LHCN-M2 (cell line): ENCODE data around the gene PSMD2. TPM values are rescaled to one million over a fixed set of nuclear protein-coding genes. Genes with fewer than 3 reads are reported as not detected.

Source experiments
- DNase-seq: peaks from one replicate; pipeline ENCODE4 v3.0.0-alpha.2; 2012; ENCODE audit warnings: low read depth
- total RNA-seq: library from RNA; depleted of rRNA; stranded (reverse); fragments of >200 nt; gene quantifications from 2 replicates; pipeline ENCODE4 v1.2.3, GENCODE V29; 2014; rRNA removed

Gene PSMD2
- total RNA-seq, 1 experiment from 2014 or later, result 688 TPM

- DNase-seq, result no peak
These were observed 55.7 kb downstream of the PSMD2 start for GRCh38 chr3:184354754-184355153.

- no peak for DNase-seq
These were observed 56.4 kb downstream of the PSMD2 start for GRCh38 chr3:184355261-184356040.

GRCh38 chr3:184357248-184358123 is 58.4 kb downstream of the PSMD2 start:
- DNase-seq, result no peak

- no peak for DNase-seq
These were observed 59.2 kb downstream of the PSMD2 start for GRCh38 chr3:184358124-184358767.

Other genes with a start within 250 kb of the PSMD2 start
- not detected in 2 replicates for gene HTR3C, start 246.2 kb upstream of the PSMD2 start, total RNA-seq
- gene HTR3E, start 202.2 kb upstream of the PSMD2 start, total RNA-seq, result not detected in 2 replicates
- gene EIF2B5, start 163.9 kb upstream of the PSMD2 start, total RNA-seq, result 35.4 and 40.8 TPM in 2 replicates
- gene DVL3, start 143.9 kb upstream of the PSMD2 start, total RNA-seq, result 50.1 and 63.5 TPM in 2 replicates
- gene AP2M1, start 124.4 kb upstream of the PSMD2 start, total RNA-seq, result 569 and 621 TPM in 2 replicates
- gene ABCF3, start 113.0 kb upstream of the PSMD2 start, total RNA-seq, result 34.8 and 45.4 TPM in 2 replicates
- not detected in 2 replicates for gene VWA5B2, start 69.7 kb upstream of the PSMD2 start, total RNA-seq
- gene ALG3, start 50.3 kb upstream of the PSMD2 start, total RNA-seq, result 71.4 and 77.7 TPM in 2 replicates
- gene EEF1AKMT4, start 49.6 kb upstream of the PSMD2 start, total RNA-seq, result 2.9 and 5.2 TPM in 2 replicates
- gene CAMK2N2, start 37.7 kb upstream of the PSMD2 start, total RNA-seq, result 0.69 TPM in 1 of 2 replicates, not detected in the other
- not detected in 2 replicates for gene ECE2, start 23.2 kb upstream of the PSMD2 start, total RNA-seq
- gene EIF4G1, start 15.4 kb downstream of the PSMD2 start, total RNA-seq, result 302 and 321 TPM in 2 replicates
- 7.1 and 7.6 TPM in 2 replicates for gene FAM131A, start 38.4 kb downstream of the PSMD2 start, total RNA-seq
- 4.4 and 5.9 TPM in 2 replicates for gene CLCN2, start 62.4 kb downstream of the PSMD2 start, total RNA-seq
- gene POLR2H, start 62.5 kb downstream of the PSMD2 start, total RNA-seq, result 106 and 116 TPM in 2 replicates
- not detected in 2 replicates for gene THPO, start 79.0 kb downstream of the PSMD2 start, total RNA-seq
- gene CHRD, start 80.8 kb downstream of the PSMD2 start, total RNA-seq, result 0.11 and 1.7 TPM in 2 replicates